GM12891 (cell line): ENCODE results near the gene ERN2.

Experiments used
- POLR2A ChIP-seq: IDR thresholded peaks from 2 replicates; pipeline ENCODE4 v1.6.1; 2011; ENCODE audit warnings: low read depth, low read length, control low read depth
- POLR2AphosphoS5 ChIP-seq: IDR thresholded peaks from 2 replicates; pipeline ENCODE4 v1.6.1; 2011; ENCODE audit warnings: low read depth, low read length, control low read depth
- TAF1 ChIP-seq: IDR thresholded peaks from 2 replicates; pipeline ENCODE4 v1.6.1; 2011; ENCODE audit warnings: low read depth, low read length, control low read depth

- no peak for TF ChIP-seq POLR2AphosphoS5
- no peak for TF ChIP-seq TAF1
- no peak for TF ChIP-seq POLR2A
These were observed 33.6 kb downstream of the ERN2 start for GRCh38 chr16:23679274-23679985.
